CD4-positive, alpha-beta T cell treated with Interleukin-17A for 4 hours (primary cell): ENCODE data around the gene FHIP1B.
"Not testable (repeated sequence)": the region's sequence is repeated elsewhere in the genome, so short reads cannot be mapped to it uniquely, and the experiment has no call there.

Source experiments
- DNase-seq: peaks from one replicate; pipeline ENCODE4 v3.0.0-alpha.2; 2020; ENCODE audit warnings: mixed read lengths

The FHIP1B gene

GRCh38 chr11:6234387-6235107 lies at the start of gene FHIP1B:
TSS of gene FHIP1B (minus strand) at chr11:6234636. CDS start at chr11:6224516, 10,120 bp downstream.
- peak; percentile 99 for DNase-seq

GRCh38 chr11:6283453-6284023 lies 49.1 kb upstream of the FHIP1B start:
- no peak for DNase-seq

GRCh38 chr11:6280809-6281208 lies 46.4 kb upstream of the FHIP1B start:
- DNase-seq: not testable (repeated sequence)

- no peak for DNase-seq
Measured at GRCh38 chr11:6273188-6273587, 38.8 kb upstream of the FHIP1B start.

- DNase-seq: no peak
Measured at GRCh38 chr11:6271598-6271997, 37.2 kb upstream of the FHIP1B start.

- no peak for DNase-seq
Measured at GRCh38 chr11:6270584-6271246, 36.3 kb upstream of the FHIP1B start.

- peak; percentile 14 for DNase-seq
Measured at GRCh38 chr11:6269994-6270393, 35.6 kb upstream of the FHIP1B start.

GRCh38 chr11:6268820-6269219 lies 34.4 kb upstream of the FHIP1B start:
- DNase-seq: no peak

GRCh38 chr11:6263662-6264061 lies 29.2 kb upstream of the FHIP1B start:
- no peak for DNase-seq

- no peak for DNase-seq
Measured at GRCh38 chr11:6260207-6260726, 25.8 kb upstream of the FHIP1B start.

GRCh38 chr11:6258571-6259081 lies 24.2 kb upstream of the FHIP1B start:
- DNase-seq: no peak

- DNase-seq: no peak
Measured at GRCh38 chr11:6258141-6258540, 23.7 kb upstream of the FHIP1B start.

- DNase-seq: no peak
Measured at GRCh38 chr11:6253197-6253596, 18.8 kb upstream of the FHIP1B start.

GRCh38 chr11:6251990-6252473 lies 17.6 kb upstream of the FHIP1B start:
- DNase-seq: no peak

- DNase-seq: peak; percentile 60
Measured at GRCh38 chr11:6251120-6251733, 16.8 kb upstream of the FHIP1B start.

GRCh38 chr11:6249770-6250555 lies 15.5 kb upstream of the FHIP1B start:
- no peak for DNase-seq

GRCh38 chr11:6248897-6249296 lies 14.5 kb upstream of the FHIP1B start:
- not testable (repeated sequence) for DNase-seq

GRCh38 chr11:6248248-6248647 lies 13.8 kb upstream of the FHIP1B start:
- DNase-seq: no peak

GRCh38 chr11:6245536-6245935 lies 11.1 kb upstream of the FHIP1B start:
- no peak for DNase-seq

- DNase-seq: no peak
Measured at GRCh38 chr11:6241316-6241715, 6.9 kb upstream of the FHIP1B start.

GRCh38 chr11:6240781-6241180 lies 6.3 kb upstream of the FHIP1B start:
- no peak for DNase-seq

- DNase-seq: no peak
Measured at GRCh38 chr11:6240139-6240538, 5.7 kb upstream of the FHIP1B start.
